Stimulated activated CD4-positive, alpha-beta T cell treated with anti-CD3 and anti-CD28 coated beads, Interleukin-15, amount 100 ng/mL, for 24 hours (primary cell): Measurements from ENCODE around the gene PLCXD1.
"Not testable (repeated sequence)": the region's sequence is repeated elsewhere in the genome, so short reads cannot be mapped to it uniquely, and the experiment has no call there.

ENCODE experiments used
- DNase-seq: peaks from one replicate; pipeline ENCODE4 v3.0.0-alpha.2; 2020

Gene PLCXD1

DNA sequence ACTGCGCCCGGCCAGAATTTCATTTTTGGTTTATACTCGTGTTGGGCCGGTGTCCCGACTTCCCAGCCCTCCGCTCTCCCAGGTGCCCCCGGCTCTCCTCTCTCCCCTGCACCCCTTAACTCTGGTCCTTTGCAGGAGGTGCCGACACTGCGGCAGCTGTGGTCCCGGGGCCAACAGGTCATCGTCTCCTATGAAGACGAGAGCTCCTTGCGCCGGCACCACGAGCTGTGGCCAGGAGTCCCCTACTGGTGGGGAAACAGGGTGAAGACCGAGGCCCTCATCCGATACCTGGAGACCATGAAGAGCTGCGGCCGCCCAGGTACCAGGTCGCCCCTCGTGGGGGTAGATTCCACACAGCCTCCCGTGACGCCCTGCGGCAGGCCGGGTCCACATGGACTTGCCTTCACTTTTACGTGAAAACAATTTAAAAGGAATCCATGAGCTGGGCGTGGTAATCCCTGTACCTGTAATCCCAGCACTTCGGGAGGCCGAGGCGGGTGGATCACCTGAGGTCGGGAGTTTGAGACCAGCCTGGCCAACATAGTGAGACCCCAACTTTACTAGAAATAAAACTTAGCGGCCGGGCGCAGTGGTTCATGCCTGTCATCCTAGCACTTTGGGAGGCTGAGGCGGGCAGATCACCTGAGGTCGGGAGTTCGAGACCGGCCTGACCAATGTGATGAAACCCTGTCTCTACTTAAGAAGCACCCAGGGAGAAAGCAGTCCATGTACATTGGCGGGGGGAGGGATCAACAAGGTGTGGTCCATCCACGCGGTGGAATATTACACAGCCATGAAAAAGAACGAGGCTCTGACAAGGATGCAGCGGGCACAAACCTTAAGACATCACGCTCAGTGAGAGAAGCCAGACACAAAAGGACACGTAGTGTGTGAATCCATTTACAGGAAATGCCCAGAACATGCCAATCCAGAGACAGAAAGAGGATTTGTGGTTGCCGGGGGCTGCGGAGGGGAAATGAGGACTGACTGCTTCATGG, 12.0 kb downstream of the PLCXD1 start:
- DNase-seq, result no peak

DNA sequence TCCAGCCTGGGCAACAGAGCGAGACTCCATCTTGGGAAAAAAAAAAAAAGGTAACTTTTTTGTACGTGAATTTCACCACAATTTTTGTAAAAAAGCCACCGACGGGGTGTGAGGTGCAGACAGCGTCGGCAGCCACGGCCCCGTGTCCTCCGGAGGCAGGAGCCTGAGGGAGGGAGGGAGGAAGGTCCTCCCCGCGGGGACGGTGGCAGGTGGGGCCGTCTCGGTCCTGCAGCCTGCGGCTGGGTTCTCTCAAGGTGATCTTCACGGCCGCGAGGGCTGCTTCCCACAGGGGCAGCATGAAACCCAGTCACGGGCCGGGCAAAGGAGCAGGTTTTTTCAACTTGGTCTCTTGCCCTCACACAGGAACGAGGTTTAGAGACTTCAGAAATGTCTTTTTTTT, 14.0 kb downstream of the PLCXD1 start:
- no peak for DNase-seq

GRCh38 chrX:298993-299392, 17.8 kb downstream of the PLCXD1 start:
- no peak for DNase-seq

DNA sequence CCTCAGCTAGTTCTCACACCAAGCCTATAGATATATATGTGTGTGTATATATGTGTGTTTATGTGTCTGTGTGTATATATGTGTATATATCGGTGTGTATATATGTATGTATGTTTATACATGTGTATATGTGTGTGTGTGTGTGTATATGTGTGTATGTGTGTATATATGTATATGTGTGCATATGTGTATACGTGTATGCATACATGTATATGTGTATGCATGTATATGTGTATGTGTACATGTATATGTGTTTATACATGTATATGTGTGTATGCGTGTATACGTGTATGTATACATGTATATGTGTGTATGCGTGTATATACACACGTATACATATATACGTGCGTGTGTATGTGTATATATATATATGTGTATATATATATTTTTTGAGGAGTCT, 19.2 kb downstream of the PLCXD1 start:
- DNase-seq, result no peak

- DNase-seq, result no peak
Observed at GRCh38 chrX:302975-303374, 21.8 kb downstream of the PLCXD1 start.

DNA sequence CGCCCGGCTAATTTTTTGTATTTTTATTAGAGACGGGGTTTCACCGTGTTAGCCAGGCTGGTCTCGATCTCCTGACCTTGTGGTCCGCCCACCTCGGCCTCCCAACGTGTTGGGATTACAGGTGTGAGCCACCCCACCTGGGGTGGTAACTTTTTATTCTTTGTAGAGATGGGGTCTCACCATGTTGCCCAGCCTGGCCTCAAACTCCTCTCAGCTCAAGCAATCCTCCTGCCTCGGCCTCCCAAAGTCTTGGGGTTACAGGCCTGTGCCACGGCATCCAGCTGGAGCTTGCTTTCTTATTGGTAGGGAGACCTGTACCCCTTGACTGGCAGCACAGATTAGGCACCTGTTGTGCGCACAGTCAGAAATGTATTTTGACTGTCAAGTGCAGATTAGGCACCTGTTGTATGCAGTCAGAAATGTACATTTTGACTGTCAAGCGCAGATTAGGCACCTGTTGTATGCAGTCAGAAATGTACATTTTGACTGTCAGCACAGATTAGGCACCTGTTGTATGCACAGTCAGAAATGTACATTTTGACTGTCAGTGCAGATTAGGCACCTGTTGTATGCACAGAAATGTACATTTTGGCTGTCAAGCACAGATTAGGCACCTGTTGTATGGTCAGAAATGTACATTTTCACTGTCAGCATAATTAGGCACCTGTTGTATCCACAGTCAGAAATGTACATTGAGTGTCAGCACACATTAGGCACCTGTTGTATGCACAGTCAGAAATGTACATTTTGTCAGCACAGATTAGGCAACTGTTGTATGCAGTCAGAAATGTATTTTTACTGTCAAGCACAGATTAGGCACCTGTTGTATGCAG, 24.8 kb downstream of the PLCXD1 start:
- DNase-seq, result not testable (repeated sequence)

DNA sequence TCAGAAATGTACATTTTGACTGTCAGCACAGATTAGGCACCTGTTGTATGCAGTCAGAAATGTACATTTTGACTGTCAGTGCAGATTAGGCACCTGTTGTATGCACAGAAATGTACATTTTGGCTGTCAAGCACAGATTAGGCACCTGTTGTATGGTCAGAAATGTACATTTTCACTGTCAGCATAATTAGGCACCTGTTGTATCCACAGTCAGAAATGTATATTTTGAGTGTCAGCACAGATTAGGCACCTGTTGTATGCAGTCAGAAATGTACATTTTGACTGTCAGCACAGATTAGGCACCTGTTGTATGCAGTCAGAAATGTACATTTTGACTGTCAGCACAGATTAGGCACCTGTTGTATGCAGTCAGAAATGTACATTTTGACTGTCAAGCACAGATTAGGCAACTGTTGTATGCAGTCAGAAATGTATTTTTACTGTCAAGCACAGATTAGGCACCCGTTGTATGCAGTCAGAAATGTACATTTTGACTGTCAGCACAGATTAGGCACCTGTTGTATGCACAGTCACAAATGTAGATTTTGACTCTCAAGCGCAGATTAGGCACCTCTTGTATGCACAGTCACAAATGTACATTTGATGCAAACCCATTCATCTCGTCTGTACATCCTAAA, 25.6 kb downstream of the PLCXD1 start:
- DNase-seq, result not testable (repeated sequence)

GRCh38 chrX:307261-308111, 26.3 kb downstream of the PLCXD1 start:
- no peak for DNase-seq

GRCh38 chrX:308821-309520, 27.8 kb downstream of the PLCXD1 start:
- DNase-seq, result no peak

DNA sequence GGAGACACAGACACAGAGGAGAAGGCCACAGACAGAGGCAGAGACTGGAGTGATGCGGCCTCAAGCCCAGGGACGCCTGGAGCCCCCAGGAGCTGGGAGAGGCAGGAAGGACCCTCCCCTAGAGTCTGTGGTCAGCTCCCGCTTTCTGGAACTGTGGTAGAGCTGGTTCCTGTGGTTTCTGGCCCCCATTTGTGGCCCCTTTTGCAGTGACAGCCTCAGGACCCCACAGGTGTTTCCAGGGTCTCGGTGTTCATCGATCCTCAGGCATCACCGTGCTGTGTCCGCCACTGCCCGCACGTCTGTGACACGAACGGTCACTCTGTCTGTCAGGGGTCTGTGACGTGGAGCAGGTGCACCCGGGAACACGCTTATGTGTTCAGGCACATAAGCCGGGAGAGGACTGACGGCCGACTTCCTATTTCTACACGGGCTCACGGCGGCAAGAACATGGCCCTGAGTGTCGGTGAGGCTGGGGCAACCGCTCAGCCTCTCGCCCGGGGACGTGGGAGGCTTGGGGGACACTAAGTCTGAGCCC, 29.5 kb downstream of the PLCXD1 start:
- DNase-seq, result no peak

DNA sequence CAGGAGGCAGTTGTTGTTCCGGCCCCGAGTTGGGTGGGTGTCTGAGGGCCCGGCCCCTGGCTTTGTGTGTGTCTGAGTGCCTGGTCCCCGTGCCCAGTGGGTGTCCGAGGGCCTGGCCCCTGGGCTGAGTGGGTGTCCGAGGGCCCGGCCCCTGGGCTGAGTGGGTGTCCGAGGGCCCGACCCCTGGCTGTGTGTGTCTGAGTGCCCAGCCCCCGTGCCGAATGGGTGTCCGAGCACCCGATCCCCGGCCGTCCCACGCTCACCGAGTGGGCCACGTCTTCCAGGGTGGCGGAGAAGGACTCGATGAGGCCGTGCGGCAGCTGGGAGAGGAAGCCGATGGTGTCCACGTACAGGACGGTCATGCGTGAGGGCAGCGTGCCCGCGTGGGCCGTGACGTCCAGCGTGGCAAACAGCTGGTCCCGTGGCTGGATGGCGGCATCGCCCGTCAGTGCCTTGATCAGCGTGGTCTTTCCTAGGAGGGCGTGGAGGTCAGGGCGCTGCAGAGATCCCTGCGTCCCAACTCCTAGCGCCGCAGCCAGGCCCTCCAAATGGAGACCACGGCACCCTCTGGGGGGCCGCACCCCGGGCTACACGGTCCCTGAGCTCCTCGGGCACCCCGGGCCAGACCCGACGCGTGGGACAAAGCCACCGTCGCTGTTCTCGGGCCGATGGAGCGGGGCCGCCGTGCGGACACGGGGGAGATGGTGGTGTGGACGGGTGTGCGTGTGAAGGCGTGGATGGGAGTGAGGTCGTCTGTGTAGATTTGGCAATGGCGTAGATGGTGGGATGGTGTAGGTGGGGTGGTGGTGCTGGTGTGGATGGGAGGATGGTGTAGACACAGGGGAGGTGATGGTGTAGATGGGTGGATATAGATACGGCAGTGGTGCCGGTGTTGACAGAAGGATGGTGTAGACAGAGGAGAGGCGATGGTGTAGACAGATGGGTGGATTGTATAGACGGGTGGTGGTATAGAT, 30.3 kb downstream of the PLCXD1 start:
- DNase-seq, result no peak

- no peak for DNase-seq
Observed at GRCh38 chrX:312621-313331, 31.6 kb downstream of the PLCXD1 start.

GRCh38 chrX:313546-313945, 32.4 kb downstream of the PLCXD1 start:
- DNase-seq, result no peak

DNA sequence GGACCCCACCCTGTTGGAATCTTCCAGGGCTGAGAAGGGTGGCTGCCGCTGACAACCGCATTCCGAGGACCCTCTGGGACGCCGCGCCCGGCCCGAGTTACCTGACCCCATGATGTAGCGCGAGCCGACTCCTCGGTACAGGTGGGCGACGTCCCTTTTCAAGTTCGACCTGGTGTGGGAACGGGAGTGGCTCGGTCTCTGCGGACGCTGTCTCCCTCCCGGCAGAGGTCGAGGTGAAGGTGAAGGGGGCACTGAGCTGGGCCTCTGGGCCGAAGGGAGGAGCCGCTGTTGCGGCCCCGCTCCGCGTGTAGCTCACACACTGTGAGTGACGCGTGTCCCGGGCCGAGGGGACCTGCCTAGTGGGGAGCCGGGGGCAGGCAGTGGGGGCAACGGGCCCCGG, 32.9 kb downstream of the PLCXD1 start:
- DNase-seq, result no peak

- DNase-seq, result no peak
Observed at GRCh38 chrX:314781-315595, 33.8 kb downstream of the PLCXD1 start.

- no peak for DNase-seq
Observed at GRCh38 chrX:316351-317325, 35.5 kb downstream of the PLCXD1 start.

- no peak for DNase-seq
Observed at GRCh38 chrX:317424-318067, 36.4 kb downstream of the PLCXD1 start.
